NCI-H69 (cell line): Measurements from ENCODE around the gene RBPMS2.
A peak's percentile ranks its signal among the peaks of the same experiment; 100 is the strongest.

Experiments used
- DNase-seq: peaks from one replicate; lab custom pipeline; 2025; lab: John Stamatoyannopoulos, UW

Gene RBPMS2

GRCh38 chr15:64691896-64692565 is 83.4 kb downstream of the RBPMS2 start:
- DNase-seq: no peak

DNA sequence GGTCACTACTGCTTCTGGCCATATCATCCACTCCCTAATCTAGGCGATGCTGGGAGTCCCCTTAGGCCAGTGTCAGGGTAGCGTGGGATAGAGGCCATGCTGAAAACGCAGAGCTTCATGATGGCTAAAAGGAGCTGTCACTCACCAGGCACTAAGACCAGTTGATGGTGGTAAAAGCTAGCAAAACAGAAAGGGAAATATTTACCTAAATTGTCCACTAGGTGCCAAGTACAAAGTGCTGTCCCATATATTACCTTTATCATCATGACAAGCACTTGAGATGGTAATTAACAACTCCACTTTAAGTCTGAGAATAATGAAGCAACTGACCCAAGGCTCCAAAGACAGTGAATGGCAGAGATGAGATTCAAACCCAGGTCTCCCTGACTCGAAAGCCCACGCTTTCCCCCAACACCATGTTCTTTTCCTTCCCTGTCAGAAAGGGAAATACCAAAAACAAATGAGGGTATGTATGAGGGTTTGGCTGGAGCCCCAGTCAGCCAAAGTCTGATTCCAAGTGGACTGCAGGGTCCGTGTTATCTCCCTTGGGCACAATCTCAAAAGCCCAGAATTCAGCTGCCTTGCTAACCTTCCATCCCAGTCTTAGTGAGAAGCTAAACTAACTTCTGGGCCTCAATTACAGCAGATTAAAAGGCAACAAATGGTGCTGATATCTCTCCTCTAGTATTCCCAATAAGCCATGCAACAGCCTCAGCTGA is 84.7 kb downstream of the RBPMS2 start:
- DNase-seq: peak; percentile 36

DNA sequence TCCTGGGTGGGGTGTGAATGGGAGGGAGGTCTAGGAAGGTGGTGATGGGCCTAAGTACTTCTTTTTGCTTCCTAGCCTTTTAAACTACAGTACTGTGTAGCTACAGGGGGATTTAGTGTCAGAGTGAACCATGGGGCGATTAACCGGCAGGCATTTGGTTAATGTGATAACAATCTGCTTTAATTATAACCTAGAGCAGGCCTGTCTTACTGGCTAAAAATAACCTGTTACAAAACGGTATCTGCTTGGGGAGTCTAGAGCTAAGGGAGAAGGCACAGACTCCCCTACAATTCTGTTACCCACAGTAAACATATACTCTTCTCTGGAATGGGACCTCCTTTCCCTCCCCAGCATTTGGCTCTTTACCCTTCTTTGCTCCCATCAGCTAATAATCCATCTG is 85.4 kb downstream of the RBPMS2 start:
- peak; percentile 48 for DNase-seq
